GM20000 (cell line): ENCODE data around the gene HAUS7.

Experiments used
- DNase-seq: peaks from one replicate; pipeline ENCODE4 v3.0.0; 2012; ENCODE audit warnings: low spot score
- TF ChIP-seq, protein P1 (sequence below): IDR thresholded peaks from 2 replicates; pipeline ENCODE4 v1.5.1; 2012; ENCODE audit warnings: mild to moderate bottlenecking, control low read depth; ENCODE audit errors: extremely low read depth, missing control alignments

Gene HAUS7

GRCh38 chrX:153448556-153449367, 21.6 kb downstream of the HAUS7 start:
- no peak for DNase-seq
- TF ChIP-seq, protein P1, sequence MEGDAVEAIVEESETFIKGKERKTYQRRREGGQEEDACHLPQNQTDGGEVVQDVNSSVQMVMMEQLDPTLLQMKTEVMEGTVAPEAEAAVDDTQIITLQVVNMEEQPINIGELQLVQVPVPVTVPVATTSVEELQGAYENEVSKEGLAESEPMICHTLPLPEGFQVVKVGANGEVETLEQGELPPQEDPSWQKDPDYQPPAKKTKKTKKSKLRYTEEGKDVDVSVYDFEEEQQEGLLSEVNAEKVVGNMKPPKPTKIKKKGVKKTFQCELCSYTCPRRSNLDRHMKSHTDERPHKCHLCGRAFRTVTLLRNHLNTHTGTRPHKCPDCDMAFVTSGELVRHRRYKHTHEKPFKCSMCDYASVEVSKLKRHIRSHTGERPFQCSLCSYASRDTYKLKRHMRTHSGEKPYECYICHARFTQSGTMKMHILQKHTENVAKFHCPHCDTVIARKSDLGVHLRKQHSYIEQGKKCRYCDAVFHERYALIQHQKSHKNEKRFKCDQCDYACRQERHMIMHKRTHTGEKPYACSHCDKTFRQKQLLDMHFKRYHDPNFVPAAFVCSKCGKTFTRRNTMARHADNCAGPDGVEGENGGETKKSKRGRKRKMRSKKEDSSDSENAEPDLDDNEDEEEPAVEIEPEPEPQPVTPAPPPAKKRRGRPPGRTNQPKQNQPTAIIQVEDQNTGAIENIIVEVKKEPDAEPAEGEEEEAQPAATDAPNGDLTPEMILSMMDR = no peak

DNA sequence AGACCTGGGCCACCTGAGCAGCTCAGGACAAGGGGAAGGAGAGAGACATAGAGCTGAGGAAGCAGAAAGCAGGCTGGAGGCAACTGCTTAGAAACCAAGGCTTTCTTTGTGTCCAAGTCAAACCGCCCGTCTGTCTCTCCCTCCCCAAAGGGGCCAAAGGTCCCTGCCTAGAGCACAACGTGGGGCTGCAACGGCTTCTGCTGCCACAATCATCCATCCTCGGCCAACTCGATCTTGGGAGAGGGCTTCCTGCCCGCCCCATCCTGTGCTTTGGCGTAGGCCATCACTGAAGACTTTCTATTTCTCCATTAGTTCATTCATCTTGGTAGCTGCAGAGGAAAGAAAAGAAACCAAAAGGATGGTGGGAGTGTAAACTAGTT, 22.8 kb downstream of the HAUS7 start:
- no peak for DNase-seq
- TF ChIP-seq, protein P1 = no peak

DNA sequence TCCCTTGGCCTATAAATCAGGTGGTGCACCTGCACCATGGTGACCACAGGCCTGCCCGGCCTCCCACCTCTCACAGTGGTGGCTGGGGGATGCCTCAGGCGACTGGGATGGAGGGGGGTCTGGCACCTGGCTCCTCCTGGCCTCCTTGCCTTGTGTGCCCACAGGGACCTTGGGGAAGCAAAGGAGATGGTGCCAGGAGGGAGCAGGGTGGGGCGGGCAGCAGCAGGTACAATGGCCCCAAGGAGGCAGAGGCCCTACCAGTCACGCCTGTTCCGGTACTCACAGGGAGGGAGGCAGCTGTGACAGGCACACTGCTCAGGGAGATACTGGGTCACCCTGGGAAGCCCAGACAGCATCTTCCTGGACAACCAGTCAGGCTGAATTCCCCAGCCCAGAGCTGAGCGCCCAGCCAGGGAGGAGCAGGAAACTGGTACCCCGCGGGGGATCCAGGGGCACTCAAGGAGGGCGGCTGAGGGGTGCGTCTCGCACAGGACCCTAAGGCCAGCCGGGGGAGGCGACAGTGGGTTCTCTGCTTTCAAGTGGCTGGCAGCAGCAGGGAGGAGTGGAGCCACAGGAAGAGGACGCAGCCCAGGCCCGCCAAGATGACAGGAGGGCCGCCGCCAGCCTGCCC, 23.3 kb downstream of the HAUS7 start:
- TF ChIP-seq, protein P1 = no peak
- no peak for DNase-seq

DNA sequence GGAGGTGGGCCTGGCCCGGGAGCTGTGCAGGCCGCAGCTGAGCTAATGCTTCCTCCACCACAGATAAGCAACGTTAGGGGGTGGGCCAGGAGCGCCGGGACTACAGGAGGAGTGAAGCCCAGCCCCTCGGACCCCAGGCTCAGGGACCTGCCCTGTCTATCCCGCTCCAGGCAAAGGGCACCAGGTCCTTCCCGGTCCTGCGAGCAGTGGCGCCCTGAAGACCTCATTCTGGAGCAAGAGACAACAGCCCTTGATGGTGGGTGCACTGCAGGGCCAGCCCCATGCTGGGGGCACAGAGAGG, 23.8 kb downstream of the HAUS7 start:
- DNase-seq = no peak
- TF ChIP-seq, protein P1 = no peak

- TF ChIP-seq, protein P1 = no peak
- no peak for DNase-seq
Observed at GRCh38 chrX:153445856-153446635, 24.3 kb downstream of the HAUS7 start, which contains the start of gene TREX2. TREX2 (minus strand) TSS chrX:153446056; CDS start chrX:153445430, 626 bp downstream.

DNA sequence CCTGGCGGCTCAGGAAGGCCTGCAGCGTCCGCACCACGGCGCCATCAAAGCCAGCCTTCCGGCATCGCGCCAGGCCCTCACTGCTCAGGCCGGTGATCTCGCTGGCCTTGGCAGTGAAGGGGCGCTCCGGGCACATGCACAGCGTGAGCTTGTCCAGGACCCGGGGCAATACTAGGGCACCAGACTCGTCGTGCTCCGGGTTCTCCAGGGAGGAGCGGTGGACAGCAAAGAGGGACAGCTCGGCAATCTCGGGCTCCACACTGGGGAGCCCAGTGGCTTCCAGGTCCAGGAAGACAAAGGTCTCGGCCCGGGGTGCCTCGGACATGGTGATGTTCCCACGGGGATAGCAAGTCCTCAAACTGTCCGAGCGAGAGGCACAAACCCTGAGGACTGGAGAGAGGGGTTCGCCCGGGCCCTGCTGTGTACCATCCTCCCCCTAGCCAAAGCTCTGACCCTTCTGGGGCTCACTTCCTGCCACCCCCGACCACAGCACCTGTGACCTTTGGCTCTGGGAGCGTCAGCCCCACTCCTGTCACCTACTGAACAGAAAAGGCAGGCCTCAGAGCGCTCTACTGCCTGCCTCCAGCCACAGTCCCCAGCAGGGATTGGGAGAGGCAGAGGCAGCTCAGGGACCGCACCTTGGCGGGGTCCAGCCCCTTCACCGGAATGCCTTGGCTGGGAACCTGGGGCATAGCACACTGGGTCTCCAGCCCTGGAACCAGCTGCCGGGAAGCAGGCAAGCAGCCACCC, 25.1 kb downstream of the HAUS7 start:
- TF ChIP-seq, protein P1 = no peak
- DNase-seq = no peak
